HCT116 (cell line): Measurements from ENCODE around the gene ACACB. TPM values are rescaled to one million over a fixed set of nuclear protein-coding genes. Genes with fewer than 3 reads are reported as not detected.

Experiments
- ATAC-seq: fragments of 200-7000 bp; cut with Tn5 transposase; 2 replicates; pipeline ENCODE4 v1.9.1; 2020; ENCODE audit warnings: mild to moderate bottlenecking, moderate library complexity
- BruUV-seq: library from RNA; stranded (reverse); fragments of 400-500 nt; replicated peaks from 2 replicates; lab custom pipeline; 2021; lab: Mats Ljungman, UMichigan
- CTCF ChIA-PET: fragments of 300-600 bp; sonication (Branson Sonifier 250); formaldehyde crosslinking; loops from one replicate; lab custom pipeline; 2021; ENCODE audit warnings: antibody characterized with exemption; lab: Charles Lee
- POLR2A ChIA-PET: fragments of 300-600, 350-600 bp; sonication (Branson Sonifier 250); formaldehyde crosslinking; loops from one replicate; lab custom pipeline; 2021; ENCODE audit warnings: antibody characterized with exemption; lab: Charles Lee
- RAD21 ChIA-PET, 2 experiments: fragments of 300-600 bp; sonication (Branson Sonifier 250); formaldehyde crosslinking; loops; one replicate each; lab custom pipeline; 2023; ENCODE audit warnings: low total read pairs in 2 of 2; ENCODE audit not compliant: uncharacterized antibody in 2 of 2, unreplicated experiment in 2 of 2, low non-redundant PET in 1 of 2; lab: Charles Lee
- DNase-seq: peaks from one replicate; pipeline ENCODE4 v3.0.0-alpha.2; 2010; ENCODE audit warnings: low read depth, low spot score
- H2AFZ ChIP-seq: fragments of 200-600 bp; shearing (Covaris generic), sonication (generic); 2 replicates; pipeline ENCODE4 v1.6.1; 2017; ENCODE audit warnings: low read depth, mixed run types, mixed read lengths, antibody characterized with exemption, low read length; ENCODE audit not compliant: poor library complexity, severe bottlenecking
- H3K27ac ChIP-seq: 2 replicates; pipeline ENCODE4 v1.5.1; 2012; ENCODE audit warnings: low read depth, low read length
- H3K27me3 ChIP-seq: fragments of 200-600 bp; sonication (generic); 2 replicates; pipeline ENCODE4 v1.6.1; 2016; ENCODE audit warnings: mixed run types, low read length, mixed read lengths; ENCODE audit not compliant: insufficient read depth
- H3K36me3 ChIP-seq, 2 experiments: fragments of 200-500 bp in 1 of 2; fragments of 200-600 bp in 1 of 2; sonication (Bioruptor generic) in 1 of 2; sonication (generic) in 1 of 2; 2 replicates each; pipeline versions ENCODE4 v1.5.1 to v1.6.1; 2014 to 2016; ENCODE audit warnings: low read length in 2 of 2, inconsistent platforms in 1 of 2, mixed read lengths in 1 of 2, mixed run types in 1 of 2; ENCODE audit not compliant: insufficient read depth in 2 of 2, control insufficient read depth in 1 of 2
- H3K4me1 ChIP-seq, 2 experiments: fragments of 200-600 bp in 1 of 2; sonication (generic) in 1 of 2; 2 replicates each; pipeline versions ENCODE4 v1.5.1 to v1.6.1; 2012 to 2017; ENCODE audit warnings: low read length in 2 of 2, inconsistent platforms in 1 of 2, mild to moderate bottlenecking in 1 of 2, mixed read lengths in 1 of 2, mixed run types in 1 of 2, moderate library complexity in 1 of 2; ENCODE audit not compliant: insufficient read depth in 2 of 2, control insufficient read depth in 1 of 2
- H3K4me2 ChIP-seq: fragments of 200-600 bp; sonication (generic); 2 replicates; pipeline ENCODE4 v1.6.1; 2017; ENCODE audit warnings: mixed run types, low read length, mixed read lengths
- H3K4me3 ChIP-seq, 2 experiments: fragments of 200-600 bp in 1 of 2; sonication (generic) in 1 of 2; replicated peaks in 1 of 2; 2 replicates each; pipeline ENCODE4 v1.5.1; 2011 to 2016; ENCODE audit warnings: low read length in 2 of 2, control low read depth in 1 of 2, low read depth in 1 of 2, mild to moderate bottlenecking in 1 of 2, mixed read lengths in 1 of 2, mixed run types in 1 of 2
- H3K79me2 ChIP-seq: fragments of 200-600 bp; sonication (generic); 2 replicates; pipeline ENCODE4 v1.6.1; 2017; ENCODE audit warnings: mild to moderate bottlenecking, mixed run types, low read length, moderate library complexity, mixed read lengths; ENCODE audit not compliant: insufficient read depth
- H3K9ac ChIP-seq: fragments of 200-600 bp; sonication (generic); 2 replicates; pipeline ENCODE4 v1.6.1; 2016; ENCODE audit warnings: low read length, mixed read lengths
- H3K9me2 ChIP-seq: fragments of 200-600 bp; sonication (generic), shearing (Covaris generic); 2 replicates; pipeline ENCODE4 v1.6.1; 2017; ENCODE audit warnings: mixed run types, mild to moderate bottlenecking, moderate library complexity; ENCODE audit not compliant: insufficient read depth
- H3K9me3 ChIP-seq, 2 experiments: fragments of 200-500 bp in 1 of 2; fragments of 200-600 bp in 1 of 2; sonication (Bioruptor generic) in 1 of 2; sonication (generic) in 1 of 2; 2 replicates each; pipeline ENCODE4 v1.6.1; 2014 to 2017; ENCODE audit warnings: low read length in 2 of 2, mixed read lengths in 2 of 2, inconsistent platforms in 1 of 2, low read depth in 1 of 2, mild to moderate bottlenecking in 1 of 2, mixed run types in 1 of 2, moderate library complexity in 1 of 2; ENCODE audit not compliant: control insufficient read depth in 1 of 2, insufficient read depth in 1 of 2
- H4K20me1 ChIP-seq: fragments of 200-600 bp; sonication (generic), shearing (Covaris generic); 2 replicates; pipeline ENCODE4 v1.6.1; 2017; ENCODE audit warnings: mixed run types, mild to moderate bottlenecking, moderate library complexity; ENCODE audit not compliant: insufficient read depth
- POLR2AphosphoS5 ChIP-seq: IDR thresholded peaks from 2 replicates; pipeline ENCODE4 v1.6.1; 2011; ENCODE audit warnings: mild to moderate bottlenecking, low read depth, low read length, moderate library complexity
- RAD21 ChIP-seq: IDR thresholded peaks from 2 replicates; pipeline ENCODE4 v1.6.1; 2012; ENCODE audit warnings: low read depth, mild to moderate bottlenecking
- intact Hi-C: fragments of 100-400 bp; cut with micrococcal nuclease; formaldehyde crosslinking; loops from 2 replicates; pipeline ENCODE4 v1.10.0; 2022
- total RNA-seq: library from RNA; stranded (reverse); gene quantifications from one replicate; pipeline ENCODE4 v1.2.1, GENCODE V29; 2021; ENCODE audit not compliant: unreplicated experiment
- TF ChIP-seq, protein P1 (sequence below): IDR thresholded peaks from 2 replicates; pipeline ENCODE4 v1.6.1; 2012

The ACACB gene
- total RNA-seq, 1 experiment from 2014 or later: 11.1 TPM

DNA sequence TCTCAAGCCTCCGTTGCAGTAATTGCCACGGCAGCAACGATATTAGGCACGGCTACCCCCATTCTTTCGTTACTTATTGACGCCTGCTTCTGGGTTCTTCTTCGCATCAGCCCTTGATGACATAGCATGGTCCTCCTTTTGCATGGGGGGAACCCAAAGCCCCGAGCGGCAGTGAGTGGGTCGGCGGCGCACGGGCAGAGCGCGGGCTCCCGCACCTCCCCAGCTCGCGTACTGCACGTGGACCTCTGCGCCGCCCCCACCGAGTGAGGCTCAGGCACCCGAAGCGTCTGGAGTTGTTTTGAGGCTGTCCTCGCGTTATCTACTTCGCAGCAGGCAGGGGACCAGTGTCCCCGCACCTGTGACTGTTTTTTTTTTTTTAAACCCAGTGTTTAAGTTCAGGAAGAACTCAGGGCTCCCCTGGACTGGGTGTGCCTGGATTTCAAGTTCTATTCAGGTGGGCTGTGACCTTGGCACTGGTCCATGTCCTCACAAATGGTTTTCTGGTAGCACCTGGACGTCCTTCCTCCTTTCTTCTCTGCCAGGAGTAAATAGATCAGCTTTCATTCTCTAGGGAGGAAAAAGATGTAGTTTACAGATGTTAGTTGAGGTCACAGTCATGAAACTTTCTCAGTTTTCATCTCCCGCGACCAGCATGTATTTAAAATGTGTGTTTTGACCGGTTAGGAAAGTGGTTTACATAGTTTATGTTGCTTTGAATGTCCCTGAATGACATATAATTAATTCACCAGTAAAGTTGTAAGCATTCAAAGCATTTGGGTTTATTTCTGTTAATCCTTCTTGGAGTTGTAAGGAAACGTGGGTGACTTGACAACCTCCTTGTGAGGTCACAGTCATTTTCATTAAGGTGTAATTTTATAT lies 194.1 kb downstream of the ACACB start:
- Histone ChIP-seq H3K4me3 (peak overlapping the region; percentile 35 to 53), H3K27me3 (peaks cover 15% of the 10 kb centered on the region; the same call in 1 of the 2 replicates), H4K20me1 (no peaks in the 10 kb centered on the region), H3K27ac (no peak overlapping the region; the same call in 1 of the 2 replicates), H3K4me2 (peak overlapping the region; percentile 80), H3K9ac (no peak overlapping the region), H3K9me3 (no peaks in the 10 kb centered on the region), H3K9me2 (no peaks in the 10 kb centered on the region), H2AFZ (peak overlapping the region; percentile 70), H3K79me2 (no peaks in the 10 kb centered on the region), H3K36me3 (no peaks in the 10 kb centered on the region), H3K4me1 (peaks cover 2 to 17% of the 10 kb centered on the region in 2 experiments; a peak in 3 of 4 replicates)
- TF ChIP-seq, protein P1, sequence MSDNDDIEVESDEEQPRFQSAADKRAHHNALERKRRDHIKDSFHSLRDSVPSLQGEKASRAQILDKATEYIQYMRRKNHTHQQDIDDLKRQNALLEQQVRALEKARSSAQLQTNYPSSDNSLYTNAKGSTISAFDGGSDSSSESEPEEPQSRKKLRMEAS: peak; percentile 68
- TF ChIP-seq POLR2AphosphoS5: no peak
- no peak for TF ChIP-seq RAD21
- ChIA-PET RAD21 (no interaction called here), POLR2A (no interaction called here), CTCF (no interaction called here)
- ATAC-seq: peak; percentile 58
- no peak for DNase-seq
- no TSS peak for BruUV-seq
- intact Hi-C loops: no loop called here

Other genes starting within 250 kb of the ACACB start
- gene DAO, start 236.5 kb upstream of the ACACB start, total RNA-seq: not detected
- 0.47 TPM for gene SVOP, start 95.5 kb upstream of the ACACB start, total RNA-seq
- 9.2 TPM for gene USP30, start 64.0 kb upstream of the ACACB start, total RNA-seq
- gene ALKBH2, start 23.1 kb upstream of the ACACB start, total RNA-seq: 35.8 TPM
- gene UNG, start 19.0 kb upstream of the ACACB start, total RNA-seq: 99.0 TPM
- gene FOXN4, start 192.7 kb downstream of the ACACB start, total RNA-seq: 0.52 TPM
- gene MYO1H, start 231.3 kb downstream of the ACACB start, total RNA-seq: not detected